B cell (primary cell): ENCODE results near the gene TENM3.

Experiments
- EZH2 ChIP-seq: IDR thresholded peaks from 2 replicates; pipeline ENCODE4 v1.6.1; 2012; ENCODE audit warnings: borderline replicate concordance, low read depth, mild to moderate bottlenecking, moderate library complexity, low read length; ENCODE audit not compliant: insufficient read depth, poor library complexity, severe bottlenecking
- TF ChIP-seq, protein P1 (sequence below): fragments of 200-600 bp; IDR thresholded peaks from one replicate; pipeline ENCODE4 v1.8.0; 2022; ENCODE audit warnings: antibody characterized with exemption, mild to moderate bottlenecking

DNA sequence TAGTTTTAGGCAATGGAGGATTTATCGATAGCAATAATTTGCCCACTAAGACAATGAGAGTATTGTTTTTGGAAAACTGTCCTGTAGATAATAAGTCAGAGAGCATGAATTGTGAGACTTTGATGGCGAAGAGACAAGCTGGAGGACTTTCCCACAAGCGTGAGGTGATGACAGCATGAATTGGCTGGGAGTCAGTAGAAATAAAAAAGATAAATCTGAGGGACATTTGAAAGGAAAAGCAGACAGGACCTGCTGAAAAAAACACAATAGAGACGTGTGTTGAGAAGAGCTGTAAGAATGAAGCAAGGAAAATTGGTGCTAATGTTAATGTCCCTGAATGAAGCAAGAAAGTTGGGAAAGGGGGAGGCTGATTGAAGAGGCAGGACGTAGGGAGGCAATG lies 440.5 kb downstream of the TENM3 start:
- TF ChIP-seq, protein P1, sequence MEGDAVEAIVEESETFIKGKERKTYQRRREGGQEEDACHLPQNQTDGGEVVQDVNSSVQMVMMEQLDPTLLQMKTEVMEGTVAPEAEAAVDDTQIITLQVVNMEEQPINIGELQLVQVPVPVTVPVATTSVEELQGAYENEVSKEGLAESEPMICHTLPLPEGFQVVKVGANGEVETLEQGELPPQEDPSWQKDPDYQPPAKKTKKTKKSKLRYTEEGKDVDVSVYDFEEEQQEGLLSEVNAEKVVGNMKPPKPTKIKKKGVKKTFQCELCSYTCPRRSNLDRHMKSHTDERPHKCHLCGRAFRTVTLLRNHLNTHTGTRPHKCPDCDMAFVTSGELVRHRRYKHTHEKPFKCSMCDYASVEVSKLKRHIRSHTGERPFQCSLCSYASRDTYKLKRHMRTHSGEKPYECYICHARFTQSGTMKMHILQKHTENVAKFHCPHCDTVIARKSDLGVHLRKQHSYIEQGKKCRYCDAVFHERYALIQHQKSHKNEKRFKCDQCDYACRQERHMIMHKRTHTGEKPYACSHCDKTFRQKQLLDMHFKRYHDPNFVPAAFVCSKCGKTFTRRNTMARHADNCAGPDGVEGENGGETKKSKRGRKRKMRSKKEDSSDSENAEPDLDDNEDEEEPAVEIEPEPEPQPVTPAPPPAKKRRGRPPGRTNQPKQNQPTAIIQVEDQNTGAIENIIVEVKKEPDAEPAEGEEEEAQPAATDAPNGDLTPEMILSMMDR: no peak
- no peak for TF ChIP-seq EZH2
